HT-29 (cell line): ENCODE results near the gene SLC39A9. TPM values are rescaled to one million over a fixed set of nuclear protein-coding genes. Genes with fewer than 3 reads are reported as not detected.

Experiments
- DNase-seq: peaks from one replicate; pipeline ENCODE4 v3.0.0-alpha.2; 2015; ENCODE audit warnings: low spot score
- total RNA-seq: library from RNA; depleted of rRNA; stranded (reverse); fragments of >200 nt; shearing (Covaris generic); gene quantifications from 2 replicates; pipeline ENCODE4 v1.2.3, GENCODE V29; 2014; rRNA removed

SLC39A9 gene
- total RNA-seq, 1 experiment from 2014 or later = 48.0 TPM

DNA sequence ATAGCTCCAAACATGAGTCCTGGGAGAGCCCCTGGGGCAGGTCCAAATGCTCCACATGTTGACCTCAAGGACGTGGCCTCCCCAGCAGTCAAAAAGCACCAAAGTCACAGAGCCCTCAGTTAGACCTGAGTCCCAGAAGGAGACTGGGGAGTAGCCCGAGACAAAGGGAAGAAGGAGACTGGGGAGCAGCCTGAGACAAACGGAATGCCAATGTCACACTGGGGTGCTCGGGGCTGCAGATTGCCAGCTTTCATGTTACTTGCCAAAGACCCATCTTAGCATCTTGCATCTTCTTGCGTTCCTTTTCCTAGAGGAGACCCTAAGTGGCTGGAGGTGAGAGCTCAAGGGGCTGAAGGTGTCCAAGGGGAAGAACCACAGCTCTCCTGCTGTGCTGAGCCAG, 100.9 kb downstream of the SLC39A9 start:
- DNase-seq = no peak

- DNase-seq = no peak
Observed at GRCh38 chr14:69500096-69500495, 101.6 kb downstream of the SLC39A9 start.

DNA sequence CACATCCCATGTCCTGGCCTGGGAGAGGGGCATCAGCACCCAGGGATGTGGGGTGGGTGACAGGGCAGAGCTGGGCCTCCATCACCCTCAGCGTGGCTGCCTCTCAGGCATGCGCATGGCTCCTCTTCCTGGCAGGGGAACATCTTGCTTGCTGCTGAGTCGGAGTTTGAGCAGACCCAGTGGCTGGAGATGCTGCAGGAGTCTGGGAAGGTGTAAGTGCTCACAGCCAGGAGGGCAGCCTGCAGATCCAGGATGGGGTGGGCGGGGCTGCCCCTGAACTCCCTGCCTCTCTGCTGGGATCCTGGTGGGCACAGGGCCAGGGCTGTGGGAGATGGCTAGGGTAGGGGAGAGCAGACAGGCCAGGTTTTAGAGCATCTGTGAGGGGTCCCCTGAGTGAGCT, 102.2 kb downstream of the SLC39A9 start:
- no peak for DNase-seq

- no peak for DNase-seq
Observed at GRCh38 chr14:69501423-69501838, 102.9 kb downstream of the SLC39A9 start.

DNA sequence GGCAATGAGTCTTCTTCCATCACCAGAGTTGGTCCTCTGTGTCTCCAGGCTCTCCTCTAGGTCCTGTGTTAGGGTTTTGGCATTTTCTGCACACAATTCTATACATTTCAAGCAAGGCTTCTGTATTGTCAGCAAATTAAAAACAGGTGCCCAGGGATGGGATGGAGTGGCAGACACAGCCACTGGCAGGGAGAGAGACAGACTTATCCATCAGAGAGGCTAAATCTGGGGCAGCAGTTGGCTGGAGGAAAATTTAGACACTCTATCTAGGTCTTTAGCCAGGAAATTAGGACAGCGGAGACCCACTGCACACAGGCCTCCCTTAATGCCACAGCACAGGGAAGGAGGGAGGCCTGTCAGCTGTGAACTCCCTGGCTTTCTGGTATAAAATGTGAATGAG, 106.3 kb downstream of the SLC39A9 start:
- DNase-seq = no peak

- DNase-seq = no peak
Observed at GRCh38 chr14:69505338-69506240, 107.1 kb downstream of the SLC39A9 start.

- DNase-seq = no peak
Observed at GRCh38 chr14:69506241-69506595, 107.7 kb downstream of the SLC39A9 start.

Other genes with a start within 250 kb of the SLC39A9 start
- gene DCAF5, start 245.6 kb upstream of the SLC39A9 start, total RNA-seq = 5.3 and 7.8 TPM in 2 replicates
- 3.9 and 4.7 TPM in 2 replicates for gene EXD2, start 207.2 kb upstream of the SLC39A9 start, total RNA-seq
- not detected in 2 replicates for gene GALNT16, start 138.5 kb upstream of the SLC39A9 start, total RNA-seq
- gene ERH, start 393 bp upstream of the SLC39A9 start, total RNA-seq = 50.2 and 52.3 TPM in 2 replicates
- gene PLEKHD1, start 86.0 kb downstream of the SLC39A9 start, total RNA-seq = not detected in 2 replicates
- gene CCDC177, start 176.2 kb downstream of the SLC39A9 start, total RNA-seq = not detected in 2 replicates
- 6.1 and 10.9 TPM in 2 replicates for gene SUSD6, start 212.9 kb downstream of the SLC39A9 start, total RNA-seq